ENCODE data around the gene SLC39A7. TPM values are rescaled to one million over a fixed set of nuclear protein-coding genes. Genes with fewer than 3 reads are reported as not detected.

Gene SLC39A7
- total RNA-seq, 2 donors from 2014 or later: 71.3 to 106 TPM

- Histone ChIP-seq H3K4me1 (ENCODE audit: control insufficient read depth in 1 of 2, low read depth in 2 of 2) (peaks cover 0 to 9% of the 10 kb centered on the region in 2 donors), H3K27me3 (replicated peaks; ENCODE audit: insufficient read depth) (no peaks in the 10 kb centered on the region), H3K9me3 (no peaks in the 10 kb centered on the region), H3K36me3 (no peaks in the 10 kb centered on the region), H3K27ac (no peak overlapping the region), H3K4me3 (no peak overlapping the region)
- ATAC-seq (ENCODE audit: insufficient number of reproducible peaks, low FRiP score, low read depth) (no peak), DNase-seq (ENCODE audit: low spot score) (no peak)
- TF ChIP-seq CTCF (IDR thresholded peaks at IDR 0.05): no peak
Measured at GRCh38 chr6:33164665-33165373, 35.8 kb upstream of the SLC39A7 start.

- Histone ChIP-seq H3K27me3 (replicated peaks; ENCODE audit: insufficient read depth) (no peaks in the 10 kb centered on the region), H3K27ac (no peak overlapping the region), H3K4me1 (ENCODE audit: control insufficient read depth in 1 of 2, low read depth in 2 of 2) (peaks cover 0 to 6% of the 10 kb centered on the region in 2 donors), H3K36me3 (no peaks in the 10 kb centered on the region), H3K4me3 (no peak overlapping the region), H3K9me3 (no peaks in the 10 kb centered on the region)
- ATAC-seq (ENCODE audit: insufficient number of reproducible peaks, low FRiP score, low read depth) (no peak), DNase-seq (ENCODE audit: low spot score) (no peak)
- no peak for TF ChIP-seq CTCF (IDR thresholded peaks at IDR 0.05)
Measured at GRCh38 chr6:33165581-33166258, 34.9 kb upstream of the SLC39A7 start.

GRCh38 chr6:33166363-33166762 lies 34.3 kb upstream of the SLC39A7 start:
- Histone ChIP-seq H3K4me3 (no peak overlapping the region), H3K36me3 (no peaks in the 10 kb centered on the region), H3K9me3 (no peaks in the 10 kb centered on the region), H3K27me3 (replicated peaks; ENCODE audit: insufficient read depth) (no peaks in the 10 kb centered on the region), H3K27ac (no peak overlapping the region), H3K4me1 (ENCODE audit: control insufficient read depth in 1 of 2, low read depth in 2 of 2) (no peaks in the 10 kb centered on the region)
- no peak for TF ChIP-seq CTCF (IDR thresholded peaks at IDR 0.05)
- ATAC-seq (ENCODE audit: insufficient number of reproducible peaks, low FRiP score, low read depth) (no peak), DNase-seq (ENCODE audit: low spot score) (no peak)

- H3K27ac ChIP-seq: no peak overlapping the region
- H3K36me3 ChIP-seq: no peaks in the 10 kb centered on the region
- no peak for ATAC-seq (ENCODE audit: insufficient number of reproducible peaks, low FRiP score, low read depth)
- H3K4me1 ChIP-seq (ENCODE audit: control insufficient read depth in 1 of 2, low read depth in 2 of 2): no peaks in the 10 kb centered on the region
- DNase-seq (ENCODE audit: low spot score): no peak
- H3K4me3 ChIP-seq: no peak overlapping the region
- no peaks in the 10 kb centered on the region for H3K27me3 ChIP-seq (replicated peaks; ENCODE audit: insufficient read depth)
- no peaks in the 10 kb centered on the region for H3K9me3 ChIP-seq
- no peak for TF ChIP-seq CTCF (IDR thresholded peaks at IDR 0.05)
Measured at GRCh38 chr6:33166811-33167210, 33.9 kb upstream of the SLC39A7 start.

- no peaks in the 10 kb centered on the region for H3K36me3 ChIP-seq
- H3K27ac ChIP-seq: no peak overlapping the region
- no peaks in the 10 kb centered on the region for H3K4me1 ChIP-seq (ENCODE audit: control insufficient read depth in 1 of 2, low read depth in 2 of 2)
- no peak for DNase-seq (ENCODE audit: low spot score)
- no peak for ATAC-seq (ENCODE audit: insufficient number of reproducible peaks, low FRiP score, low read depth)
- no peak overlapping the region for H3K4me3 ChIP-seq
- no peaks in the 10 kb centered on the region for H3K27me3 ChIP-seq (replicated peaks; ENCODE audit: insufficient read depth)
- no peak for TF ChIP-seq CTCF (IDR thresholded peaks at IDR 0.05)
- H3K9me3 ChIP-seq: no peaks in the 10 kb centered on the region
Measured at GRCh38 chr6:33167374-33168283, 33.0 kb upstream of the SLC39A7 start.

Data from thoracic aorta (tissue), 2 donors.